NCI-H2196 treated with DMSO at 0.1 percent for 48 hours (cell line): ENCODE data around the gene SMARCA4.
"Not testable (repeated sequence)": the region's sequence is repeated elsewhere in the genome, so short reads cannot be mapped to it uniquely, and the experiment has no call there.

Experiments used
- DNase-seq: peaks from one replicate; lab custom pipeline; 2025; ENCODE audit not compliant: unreplicated experiment; lab: John Stamatoyannopoulos, UW

SMARCA4 gene

DNA sequence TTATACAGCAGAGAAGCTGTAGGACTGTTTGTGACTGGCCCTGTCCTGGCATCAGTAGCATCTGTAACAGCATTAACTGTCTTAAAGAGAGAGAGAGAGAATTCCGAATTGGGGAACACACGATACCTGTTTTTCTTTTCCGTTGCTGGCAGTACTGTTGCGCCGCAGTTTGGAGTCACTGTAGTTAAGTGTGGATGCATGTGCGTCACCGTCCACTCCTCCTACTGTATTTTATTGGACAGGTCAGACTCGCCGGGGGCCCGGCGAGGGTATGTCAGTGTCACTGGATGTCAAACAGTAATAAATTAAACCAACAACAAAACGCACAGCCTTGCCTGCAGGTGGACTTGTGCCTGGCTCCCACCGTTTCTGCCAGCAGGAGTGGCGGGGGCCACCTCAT, 101.1 kb downstream of the SMARCA4 start:
- DNase-seq: no peak

DNA sequence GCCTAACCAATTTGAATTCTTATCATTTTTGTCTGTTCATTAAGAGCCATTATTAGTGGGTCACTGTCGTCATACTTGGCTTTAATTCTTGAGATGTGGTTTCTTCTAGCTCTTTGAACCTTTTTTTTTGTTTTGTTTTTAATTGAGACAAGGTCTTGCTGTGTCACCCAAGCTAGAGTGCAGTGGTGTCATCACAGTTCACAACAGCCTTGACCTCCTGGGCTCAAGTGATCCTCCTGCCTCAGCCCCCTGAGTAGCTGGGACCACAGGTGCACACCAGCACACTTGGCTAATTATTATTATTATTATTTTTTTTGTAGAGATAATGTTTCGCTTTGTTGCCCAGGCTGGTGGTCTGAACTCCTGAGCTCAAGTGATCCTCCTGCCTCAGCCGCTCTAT, 102.6 kb downstream of the SMARCA4 start:
- DNase-seq: no peak

DNA sequence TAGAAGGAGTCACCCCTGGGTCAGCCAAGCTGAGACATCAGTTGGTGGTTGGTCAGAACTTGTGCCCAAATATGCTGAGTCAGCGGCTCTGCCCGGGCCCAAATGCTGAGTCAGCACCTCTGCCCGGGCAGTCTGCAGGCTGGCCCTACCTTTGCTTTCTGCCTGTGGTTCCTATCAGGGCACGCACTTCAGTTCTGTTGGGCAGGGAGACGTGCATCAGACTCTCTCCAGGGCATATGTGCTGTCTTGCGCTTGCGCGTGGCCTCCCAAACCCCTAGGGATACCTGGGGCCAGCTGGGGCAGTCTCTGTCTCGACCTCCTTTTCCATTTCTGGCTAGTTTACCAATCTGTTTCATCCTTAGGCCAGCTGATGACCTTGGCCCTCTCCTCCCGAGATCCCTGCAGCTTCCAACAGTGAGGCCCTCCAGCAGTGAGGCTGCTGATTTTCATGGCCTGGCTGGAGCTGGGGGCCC, 104.0 kb downstream of the SMARCA4 start:
- DNase-seq: no peak

DNA sequence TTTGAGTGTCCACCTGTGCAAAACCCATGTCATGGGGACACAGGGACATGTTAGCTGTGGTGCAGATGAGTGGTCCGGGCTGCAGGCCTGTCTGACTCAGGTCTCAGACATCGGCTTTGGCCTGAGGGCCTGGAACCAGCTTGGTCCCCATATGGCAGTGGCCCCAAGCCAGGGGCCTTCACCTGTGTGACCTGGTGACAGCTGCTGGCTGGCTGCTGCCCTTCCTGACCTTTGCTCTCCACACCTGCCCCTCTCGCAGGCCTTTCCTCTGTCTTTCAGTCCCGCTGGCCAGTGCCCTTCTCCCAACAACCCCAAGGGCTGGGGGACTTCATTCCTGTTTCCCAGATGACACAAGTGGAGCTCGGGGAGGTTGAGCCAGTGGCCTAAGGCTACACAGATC, 105.5 kb downstream of the SMARCA4 start:
- DNase-seq: no peak

DNA sequence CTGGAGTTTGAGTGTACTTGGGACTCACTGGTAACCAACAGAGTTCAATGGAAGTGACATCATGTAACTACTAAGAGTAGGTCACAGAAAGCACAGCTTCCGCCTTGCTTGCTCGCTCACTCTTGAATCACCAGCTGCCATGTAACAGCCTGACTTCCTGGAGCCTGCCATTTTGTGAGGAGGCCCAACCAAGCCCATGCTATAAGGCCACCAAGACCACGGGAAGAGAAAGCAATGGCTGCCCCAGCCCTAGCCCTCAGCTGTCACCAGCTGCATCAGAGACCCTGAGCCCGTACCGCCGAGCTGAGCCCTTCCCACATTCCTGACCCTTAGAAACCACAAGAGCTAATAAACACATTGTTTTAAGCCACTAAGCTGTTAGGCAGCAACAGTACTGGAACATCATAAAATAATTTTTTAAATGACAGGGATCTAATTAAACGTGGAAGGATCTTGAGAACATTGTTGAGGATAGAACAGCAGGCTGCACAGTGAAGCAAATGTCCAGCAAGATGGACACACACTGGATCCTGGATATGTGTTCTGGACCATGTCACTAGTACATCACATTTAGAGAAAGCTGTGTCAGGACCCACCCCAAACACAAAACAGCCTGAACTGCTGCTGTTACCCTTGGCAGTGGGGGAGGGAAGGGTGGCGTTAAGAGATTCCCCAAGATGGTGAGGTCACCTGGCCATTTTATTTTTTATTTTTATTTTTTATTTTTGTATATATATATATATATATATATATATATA, 106.7 kb downstream of the SMARCA4 start:
- DNase-seq: no peak

DNA sequence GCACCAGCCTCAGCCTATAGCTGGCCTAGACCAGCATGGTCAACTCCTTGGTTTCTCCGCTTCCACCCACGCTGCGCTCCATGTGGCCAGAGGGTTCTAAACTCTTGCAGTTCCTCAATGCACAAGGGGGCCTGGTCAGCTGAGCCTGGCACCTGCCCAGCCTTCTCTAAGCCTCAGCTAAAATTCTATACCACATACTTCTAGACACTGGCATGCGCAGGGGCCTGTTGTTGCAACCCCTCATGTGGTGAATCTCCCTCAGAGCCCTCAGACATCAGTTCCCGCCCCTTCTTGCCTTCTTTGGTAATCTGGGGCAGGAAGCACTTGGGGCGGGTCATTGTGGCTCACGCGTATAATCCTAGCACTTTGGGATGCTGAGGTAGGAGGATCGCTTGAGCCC, 108.7 kb downstream of the SMARCA4 start:
- no peak for DNase-seq

DNA sequence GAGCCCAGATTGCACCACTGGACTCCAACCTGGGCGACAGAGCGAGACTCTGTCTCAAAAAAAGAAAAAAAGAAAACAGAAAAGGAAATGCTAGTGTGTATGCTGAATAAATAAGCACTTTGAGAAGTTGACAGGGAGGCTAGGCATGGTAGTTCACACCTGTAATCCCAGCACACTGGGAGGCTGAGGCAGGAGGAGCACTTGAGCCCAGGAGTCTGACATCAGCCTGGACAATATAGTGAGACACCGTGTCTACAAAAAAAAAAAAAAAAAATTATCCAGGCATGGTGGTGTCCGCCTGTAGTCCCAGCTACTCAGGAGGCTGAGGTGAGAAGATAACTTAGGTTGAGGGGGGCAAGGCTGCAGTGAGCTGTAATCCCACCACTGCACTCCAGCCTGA, 109.3 kb downstream of the SMARCA4 start:
- no peak for DNase-seq

DNA sequence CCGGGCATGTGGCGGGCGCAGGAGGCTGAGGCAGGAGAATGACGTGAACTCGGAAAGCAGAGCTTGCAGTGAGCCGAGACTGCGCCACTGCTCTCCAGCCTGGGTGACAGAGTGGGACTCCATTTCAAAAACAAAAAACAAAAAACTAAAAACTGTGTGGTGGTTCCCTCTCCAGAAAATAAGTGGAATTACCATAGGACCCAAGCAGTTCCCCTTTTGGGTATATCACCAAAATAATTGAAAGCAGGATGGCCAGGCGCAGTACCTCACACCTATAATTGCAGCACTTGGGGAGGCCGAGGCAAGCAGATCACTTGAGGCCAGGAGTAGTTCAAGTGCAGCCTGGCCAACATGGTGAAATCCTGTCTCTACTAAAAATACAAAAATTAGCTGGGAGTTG, 112.7 kb downstream of the SMARCA4 start:
- DNase-seq: no peak

DNA sequence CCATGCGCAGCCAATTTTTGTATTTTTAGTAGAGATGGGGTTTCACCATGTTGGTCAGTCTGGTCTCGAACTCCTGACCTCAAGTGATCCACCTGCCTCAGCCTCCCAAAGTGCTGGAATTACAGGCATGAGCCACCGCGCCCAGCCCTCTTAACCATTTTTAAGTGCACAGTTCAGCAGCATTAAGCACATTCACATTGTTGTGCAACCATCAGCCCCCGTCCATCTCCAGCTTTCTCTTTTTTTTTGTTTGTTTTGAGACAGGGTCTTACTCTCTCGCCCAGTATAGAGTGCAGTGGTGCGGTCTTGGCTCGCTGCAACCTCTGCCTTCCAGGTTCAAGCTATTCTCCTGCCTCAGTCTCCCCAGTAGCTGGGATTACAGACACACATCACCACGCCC, 116.0 kb downstream of the SMARCA4 start:
- not testable (repeated sequence) for DNase-seq

DNA sequence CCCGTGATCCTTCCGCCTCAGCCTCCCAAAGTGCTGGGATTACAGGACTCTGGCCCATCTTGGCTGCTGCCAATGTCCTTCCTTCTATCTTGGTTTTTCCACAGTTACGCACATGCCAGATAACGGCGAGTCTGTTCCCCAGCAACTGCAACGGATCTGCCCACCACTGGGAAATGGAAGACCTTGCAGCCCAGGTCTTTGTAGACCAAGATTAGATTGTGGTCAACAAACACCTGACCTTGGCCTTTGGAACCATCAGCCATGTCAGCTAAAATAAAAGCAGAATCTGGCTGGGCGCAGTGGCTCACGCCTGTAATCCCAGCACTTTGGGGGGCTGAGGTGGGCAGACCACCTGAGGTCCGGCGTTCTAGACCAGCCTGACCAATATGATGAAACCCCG, 118.1 kb downstream of the SMARCA4 start:
- DNase-seq: no peak

DNA sequence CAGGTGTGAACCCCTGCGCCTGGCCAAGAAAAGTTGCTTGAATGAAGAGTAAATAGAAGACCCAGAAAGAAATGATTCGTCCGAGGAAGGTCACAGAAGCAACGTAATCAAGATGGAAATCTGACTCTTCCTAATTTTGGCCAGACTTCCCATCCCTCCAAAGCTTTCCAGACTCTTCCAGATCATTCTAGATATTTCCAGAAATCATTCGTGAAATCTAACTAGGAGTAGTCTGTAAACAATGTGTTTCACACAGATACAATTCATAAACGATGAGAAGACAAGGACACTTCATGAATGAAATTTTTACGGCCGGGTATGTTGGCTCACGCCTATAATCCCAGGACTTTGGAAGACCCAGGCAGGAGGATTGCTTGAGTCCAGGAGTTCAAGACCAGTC, 119.2 kb downstream of the SMARCA4 start:
- no peak for DNase-seq

DNA sequence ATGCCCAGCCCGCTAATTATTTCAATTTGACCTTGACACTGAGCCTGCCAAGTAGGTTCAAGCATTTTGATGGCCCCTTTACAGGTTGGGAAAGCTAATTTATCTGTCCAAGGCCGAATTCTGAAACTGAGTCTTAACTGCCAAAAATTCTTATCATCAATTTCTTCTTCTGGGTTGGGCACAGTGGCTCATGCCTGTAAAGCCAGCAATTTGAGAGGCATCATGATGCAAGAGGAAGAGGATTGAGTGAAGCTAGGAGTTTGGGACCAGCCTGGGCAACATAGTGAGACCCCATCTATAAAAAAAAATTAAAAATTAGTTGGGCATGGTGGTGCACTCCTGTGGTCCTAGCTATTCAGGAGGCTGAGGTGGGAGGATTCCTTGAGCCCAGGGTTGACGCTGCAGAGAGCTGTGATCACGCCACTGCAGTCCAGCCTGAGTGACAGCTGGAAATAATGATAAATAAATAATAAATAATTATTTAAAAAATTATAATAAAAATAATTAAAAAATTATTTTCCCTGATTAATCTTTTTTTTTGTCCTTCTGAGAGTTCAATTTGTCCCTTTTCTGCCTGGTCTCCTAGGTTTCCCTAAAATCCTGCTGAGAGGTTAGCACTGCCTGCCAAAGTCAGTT, 127.2 kb downstream of the SMARCA4 start:
- DNase-seq: no peak

DNA sequence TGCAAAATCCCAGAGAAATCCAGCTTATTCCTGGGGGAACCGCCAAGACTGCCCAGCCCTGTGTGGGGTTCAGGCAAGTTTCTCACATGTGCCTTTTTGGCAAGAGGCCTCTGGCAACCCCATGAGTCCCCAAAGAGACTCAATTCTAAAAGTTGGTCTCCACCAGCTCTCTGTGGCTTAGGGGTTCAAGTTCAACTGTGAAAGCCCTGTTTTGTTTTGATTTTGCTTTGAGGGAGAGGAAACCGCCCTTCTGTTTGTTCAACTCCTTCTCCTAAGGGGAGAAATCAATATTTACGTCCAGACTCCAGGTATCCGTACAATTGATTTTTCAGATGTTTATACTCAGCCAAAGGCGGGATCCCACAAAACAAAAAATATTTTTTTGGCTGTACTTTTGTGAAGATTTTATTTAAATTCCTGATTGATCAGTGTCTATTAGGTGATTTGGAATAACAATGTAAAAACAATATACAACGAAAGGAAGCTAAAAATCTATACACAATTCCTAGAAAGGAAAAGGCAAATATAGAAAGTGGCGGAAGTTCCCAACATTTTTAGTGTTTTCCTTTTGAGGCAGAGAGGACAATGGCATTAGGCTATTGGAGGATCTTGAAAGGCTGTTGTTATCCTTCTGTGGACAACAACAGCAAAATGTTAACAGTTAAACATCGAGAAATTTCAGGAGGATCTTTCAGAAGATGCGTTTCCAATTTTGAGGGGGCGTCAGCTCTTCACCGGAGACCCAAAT, 127.8 kb downstream of the SMARCA4 start:
- DNase-seq: no peak

DNA sequence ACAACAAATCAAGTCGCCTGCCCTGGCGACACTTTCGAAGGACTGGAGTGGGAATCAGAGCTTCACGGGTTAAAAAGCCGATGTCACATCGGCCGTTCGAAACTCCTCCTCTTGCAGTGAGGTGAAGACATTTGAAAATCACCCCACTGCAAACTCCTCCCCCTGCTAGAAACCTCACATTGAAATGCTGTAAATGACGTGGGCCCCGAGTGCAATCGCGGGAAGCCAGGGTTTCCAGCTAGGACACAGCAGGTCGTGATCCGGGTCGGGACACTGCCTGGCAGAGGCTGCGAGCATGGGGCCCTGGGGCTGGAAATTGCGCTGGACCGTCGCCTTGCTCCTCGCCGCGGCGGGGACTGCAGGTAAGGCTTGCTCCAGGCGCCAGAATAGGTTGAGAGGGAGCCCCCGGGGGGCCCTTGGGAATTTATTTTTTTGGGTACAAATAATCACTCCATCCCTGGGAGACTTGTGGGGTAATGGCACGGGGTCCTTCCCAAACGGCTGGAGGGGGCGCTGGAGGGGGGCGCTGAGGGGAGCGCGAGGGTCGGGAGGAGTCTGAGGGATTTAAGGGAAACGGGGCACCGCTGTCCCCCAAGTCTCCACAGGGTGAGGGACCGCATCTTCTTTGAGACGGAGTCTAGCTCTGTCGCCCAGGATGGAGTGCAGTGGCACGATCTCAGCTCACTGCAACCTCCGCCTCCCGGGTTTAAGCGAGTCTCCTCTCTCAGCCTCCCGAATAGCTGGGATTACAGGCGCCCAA, 128.6 kb downstream of the SMARCA4 start, which contains the start of gene LDLR:
LDLR (plus strand) TSS at position 210 of the 760 bp plus-strand sequence; CDS start at position 296, 86 bp downstream.
- DNase-seq: peak; percentile 82

DNA sequence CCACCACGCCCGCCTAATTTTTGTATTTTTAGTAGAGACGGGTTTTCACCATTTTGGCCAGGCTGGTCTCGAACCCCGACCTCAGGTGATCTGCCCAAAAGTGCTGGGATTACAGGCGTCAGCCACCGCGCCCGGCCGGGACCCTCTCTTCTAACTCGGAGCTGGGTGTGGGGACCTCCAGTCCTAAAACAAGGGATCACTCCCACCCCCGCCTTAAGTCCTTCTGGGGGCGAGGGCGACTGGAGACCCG, 129.1 kb downstream of the SMARCA4 start:
- DNase-seq: not testable (repeated sequence)

DNA sequence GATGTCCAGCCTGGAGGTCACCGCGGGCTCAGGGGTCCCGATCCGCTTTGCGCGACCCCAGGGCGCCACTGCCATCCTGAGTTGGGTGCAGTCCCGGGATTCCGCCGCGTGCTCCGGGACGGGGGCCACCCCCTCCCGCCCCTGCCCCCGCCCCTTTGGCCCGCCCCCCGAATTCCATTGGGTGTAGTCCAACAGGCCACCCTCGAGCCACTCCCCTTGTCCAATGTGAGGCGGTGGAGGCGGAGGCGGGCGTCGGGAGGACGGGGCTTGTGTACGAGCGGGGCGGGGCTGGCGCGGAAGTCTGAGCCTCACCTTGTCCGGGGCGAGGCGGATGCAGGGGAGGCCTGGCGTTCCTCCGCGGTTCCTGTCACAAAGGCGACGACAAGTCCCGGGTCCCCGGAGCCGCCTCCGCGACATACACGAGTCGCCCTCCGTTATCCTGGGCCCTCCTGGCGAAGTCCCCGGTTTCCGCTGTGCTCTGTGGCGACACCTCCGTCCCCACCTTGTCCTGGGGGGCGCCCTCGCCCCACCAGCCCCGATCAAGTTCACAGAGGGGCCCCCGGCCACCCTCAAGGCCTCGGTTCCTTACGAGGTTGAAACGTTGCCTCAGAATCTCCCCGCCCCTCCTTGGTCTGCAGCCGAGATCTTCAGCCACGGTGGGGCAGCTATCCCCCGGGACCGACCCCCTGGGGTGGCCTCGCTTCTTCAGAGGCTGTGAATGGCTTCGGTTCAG, 129.6 kb downstream of the SMARCA4 start:
- peak; percentile 92 for DNase-seq

DNA sequence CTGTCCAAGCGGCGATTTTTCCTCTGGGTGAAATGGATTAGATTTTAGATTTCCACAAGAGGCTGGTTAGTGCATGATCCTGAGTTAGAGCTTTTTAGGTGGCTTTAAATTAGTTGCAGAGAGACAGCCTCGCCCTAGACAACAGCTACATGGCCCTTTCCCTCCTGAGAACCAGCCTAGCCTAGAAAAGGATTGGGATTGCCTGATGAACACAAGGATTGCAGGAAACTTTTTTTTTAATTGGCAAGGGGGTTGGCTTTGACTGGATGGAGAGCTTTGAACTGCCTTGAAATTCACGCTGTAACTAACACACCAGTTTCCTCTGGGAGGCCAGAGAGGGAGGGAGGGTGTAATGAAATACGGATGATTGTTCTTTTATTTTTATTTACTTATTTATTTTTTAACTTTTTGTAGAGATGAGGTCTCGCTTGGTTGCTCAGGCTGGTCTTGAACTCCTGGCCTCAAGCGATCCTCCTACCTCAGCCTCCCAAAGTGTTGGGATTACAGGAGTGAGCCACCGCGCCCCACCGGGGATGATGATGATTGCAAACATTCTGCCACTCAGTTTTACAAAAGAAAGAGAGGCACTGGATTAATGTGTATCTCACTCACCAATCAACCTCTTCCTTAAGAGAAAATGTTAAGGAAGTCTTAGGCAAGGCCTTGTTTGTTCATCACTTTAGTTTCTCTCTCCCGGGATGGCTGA, 130.3 kb downstream of the SMARCA4 start:
- no peak for DNase-seq

DNA sequence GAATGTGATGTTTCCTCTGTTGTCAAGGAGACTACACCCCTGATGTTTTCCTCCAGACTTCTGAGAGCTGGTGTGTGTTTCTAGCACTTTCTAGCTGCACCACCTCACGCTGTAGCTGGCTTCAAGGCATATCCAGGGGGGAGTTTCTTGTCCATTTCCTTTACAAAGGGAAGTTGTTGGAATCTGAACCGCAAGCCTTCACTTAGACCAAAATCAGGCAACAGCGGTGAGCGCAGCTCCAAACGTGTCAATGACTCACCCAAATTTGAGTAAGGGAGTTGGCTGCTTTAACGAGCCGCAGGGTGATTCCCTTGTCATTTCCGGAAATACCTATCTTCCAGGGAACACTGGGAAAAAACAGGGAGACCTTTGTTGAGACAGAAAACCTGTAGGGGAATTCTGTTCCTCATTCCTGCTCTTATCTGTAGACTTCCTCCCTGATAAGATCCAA, 130.9 kb downstream of the SMARCA4 start:
- DNase-seq: no peak

DNA sequence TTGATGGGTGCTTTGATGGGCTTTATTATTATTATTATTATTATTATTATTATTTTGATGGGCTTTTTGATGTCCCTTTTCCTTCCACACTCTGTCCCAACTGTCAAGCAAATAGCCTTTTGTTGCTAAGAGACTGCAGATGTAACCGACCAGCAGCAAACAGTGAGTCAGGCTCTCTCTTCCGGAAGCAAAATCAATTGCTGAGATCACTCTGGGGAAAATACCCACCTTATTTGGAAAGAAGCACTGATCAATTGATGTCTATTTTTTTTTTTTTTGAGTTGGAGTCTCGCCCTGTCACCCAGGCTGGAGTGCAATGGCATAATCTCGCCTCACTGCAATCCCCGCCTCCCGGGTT, 131.3 kb downstream of the SMARCA4 start:
- DNase-seq: no peak

DNA sequence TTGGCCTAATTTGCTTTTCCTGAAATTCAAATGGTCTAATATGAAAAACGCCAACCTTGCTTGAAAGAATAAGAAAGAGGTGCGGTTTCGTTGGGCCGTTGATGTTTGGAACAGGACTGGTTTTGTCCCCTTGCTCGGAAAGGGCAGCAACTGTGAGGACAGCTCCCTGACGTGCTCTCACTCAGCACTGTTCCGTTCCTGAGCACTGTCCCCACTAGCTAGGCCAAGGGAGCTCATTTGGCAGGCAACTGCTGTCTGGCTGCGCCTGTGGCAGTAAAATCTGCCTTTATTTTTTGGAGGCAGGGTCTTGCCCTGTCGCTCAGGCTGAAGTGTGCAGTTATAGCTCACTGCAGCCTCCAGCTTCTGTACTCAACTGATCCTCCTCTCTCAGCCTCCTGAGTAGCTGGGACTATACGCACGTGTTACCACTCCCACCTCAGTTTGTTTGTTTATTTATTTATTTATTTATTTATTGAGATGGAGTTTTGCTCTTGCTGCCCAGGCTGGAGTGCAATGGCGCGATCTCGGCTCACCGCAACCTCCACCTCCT, 132.9 kb downstream of the SMARCA4 start:
- DNase-seq: no peak
